Glomerular endothelial cell (primary cell): ENCODE measurements around the gene POU5F1. TPM values are rescaled to one million over a fixed set of nuclear protein-coding genes. Genes with fewer than 3 reads are reported as not detected.
"Not testable (repeated sequence)": the region's sequence is repeated elsewhere in the genome, so short reads cannot be mapped to it uniquely, and the experiment has no call there.

Source experiments
- DNase-seq: peaks from one replicate; pipeline ENCODE4 v3.0.0-alpha.2; 2011; ENCODE audit warnings: low read depth, low spot score; ENCODE audit errors: extremely low read depth
- total RNA-seq: library from RNA; depleted of rRNA; stranded (reverse); fragments of >200 nt; gene quantifications from 2 replicates; pipeline ENCODE4 v1.2.3, GENCODE V29; 2015

The POU5F1 gene
- total RNA-seq, result not detected in 2 replicates

- no peak for DNase-seq
Observed at GRCh38 chr6:31170600-31170881, at the start of gene POU5F1. Gene POU5F1 (minus strand): TSS chr6:31170682. CDS start chr6:31170620, 62 bp downstream.

DNA sequence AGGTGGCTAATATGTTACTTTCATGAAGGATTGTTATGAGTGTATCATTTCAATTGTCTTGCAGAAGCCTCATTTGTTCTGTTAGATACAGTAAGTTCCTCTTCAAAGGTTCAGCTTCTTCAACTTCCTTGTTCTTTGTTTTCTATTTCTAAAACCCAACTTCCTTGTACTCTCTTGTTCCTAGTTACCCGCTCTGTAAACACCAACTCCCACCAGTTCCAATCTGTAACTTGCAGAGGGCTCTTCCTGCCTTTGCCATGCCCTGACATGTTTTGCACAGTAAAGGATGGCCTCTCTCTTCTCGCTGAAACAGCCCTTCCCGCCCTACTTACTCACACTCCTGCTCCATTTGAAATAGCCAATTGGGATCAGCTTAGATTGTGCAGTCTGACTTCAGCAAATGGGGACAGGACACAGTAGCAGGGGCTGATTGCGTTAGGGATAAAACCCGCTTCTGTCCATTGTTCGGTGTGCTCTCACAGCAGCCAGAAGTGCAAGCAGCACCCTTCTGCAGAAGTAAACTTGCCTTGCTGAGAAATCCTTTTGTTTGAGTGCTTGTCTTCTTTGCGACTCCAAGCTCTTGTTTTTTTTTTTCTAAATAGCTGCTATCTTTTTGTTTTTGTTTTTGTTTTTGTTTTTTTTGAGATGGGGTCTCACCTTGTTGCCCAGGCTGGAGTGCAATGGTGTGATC lies 45.9 kb upstream of the POU5F1 start:
- no peak for DNase-seq

- DNase-seq, result not testable (repeated sequence)
Observed at GRCh38 chr6:31215216-31215615, 44.7 kb upstream of the POU5F1 start.

DNA sequence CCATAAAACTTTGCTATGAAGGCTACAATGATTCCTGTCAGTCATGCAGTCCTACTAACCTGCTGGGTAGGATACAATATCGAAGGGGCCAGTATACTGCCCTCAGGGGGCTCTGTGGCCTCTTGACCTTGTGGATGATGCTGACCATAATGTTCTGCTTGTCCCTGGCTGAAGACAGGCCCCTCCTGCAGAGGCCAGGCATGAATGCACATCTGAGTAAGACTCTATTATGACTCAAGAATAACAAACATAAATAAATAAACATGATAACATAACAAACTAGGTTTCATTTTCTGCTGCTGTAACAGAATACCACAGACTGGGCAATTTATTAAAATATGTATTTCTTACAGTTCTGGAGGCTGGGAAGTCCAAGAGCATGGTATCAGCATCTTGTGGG lies 44.0 kb upstream of the POU5F1 start:
- DNase-seq, result no peak

DNA sequence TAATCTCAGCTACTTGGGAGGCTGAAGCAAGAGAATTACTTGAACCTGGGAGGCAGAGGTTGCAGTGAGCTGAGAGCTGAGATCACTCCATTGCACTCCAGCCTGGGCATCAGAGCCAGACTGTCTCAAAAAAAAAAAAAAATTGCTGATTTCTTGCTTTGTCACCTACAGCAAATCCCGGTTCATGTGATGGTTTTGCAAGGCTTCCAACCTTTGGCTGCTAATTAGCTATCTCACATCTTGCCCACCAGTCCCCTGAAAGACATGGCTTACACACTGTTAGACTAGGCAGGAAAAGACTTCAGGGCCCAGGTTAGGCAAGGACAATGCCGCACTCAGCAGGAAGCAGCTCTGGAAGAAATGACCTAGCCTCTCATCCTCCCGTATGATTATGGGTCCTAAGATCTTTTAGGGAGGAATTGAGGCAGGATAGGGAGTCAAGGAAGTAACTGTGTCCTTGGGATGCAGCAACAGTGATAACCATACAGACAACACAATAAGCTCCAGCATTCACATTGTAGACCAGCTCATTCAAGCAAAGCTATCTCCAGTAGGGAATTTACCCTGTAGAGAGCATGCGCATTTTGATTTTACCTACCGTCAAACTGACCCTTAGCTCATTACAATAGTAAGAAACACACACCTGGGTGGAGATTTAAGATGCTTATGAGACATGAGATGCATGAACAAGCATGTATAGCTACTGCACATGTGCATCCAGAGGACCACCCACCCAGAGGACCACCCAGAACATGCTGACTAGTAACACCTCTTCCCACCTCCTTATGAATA lies 40.5 kb upstream of the POU5F1 start:
- no peak for DNase-seq

GRCh38 chr6:31210123-31210522 lies 39.6 kb upstream of the POU5F1 start:
- no peak for DNase-seq

- DNase-seq, result no peak
Observed at GRCh38 chr6:31209137-31209536, 38.7 kb upstream of the POU5F1 start.

GRCh38 chr6:31208506-31208905 lies 38.0 kb upstream of the POU5F1 start:
- DNase-seq, result no peak

DNA sequence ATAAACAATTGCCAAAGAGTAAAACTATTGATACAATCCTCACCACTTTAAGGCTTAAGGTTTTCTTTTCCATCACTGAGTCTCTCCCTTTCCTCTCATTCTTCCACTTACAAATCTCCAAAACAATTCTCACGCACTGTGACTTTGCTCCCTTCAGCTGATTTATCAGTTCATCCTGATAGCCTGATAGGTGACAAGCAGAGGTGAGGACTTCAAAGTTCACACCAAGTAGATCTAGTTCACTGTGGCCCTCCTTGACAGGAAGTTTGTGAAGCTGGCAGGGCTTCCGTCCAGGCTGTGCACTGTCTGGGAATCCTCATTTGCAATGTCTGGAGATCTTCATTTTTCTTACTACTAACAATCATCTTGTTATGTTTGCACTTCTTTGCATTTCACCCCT lies 35.2 kb upstream of the POU5F1 start:
- no peak for DNase-seq

- DNase-seq, result no peak
Observed at GRCh38 chr6:31204751-31205145, 34.3 kb upstream of the POU5F1 start.

DNA sequence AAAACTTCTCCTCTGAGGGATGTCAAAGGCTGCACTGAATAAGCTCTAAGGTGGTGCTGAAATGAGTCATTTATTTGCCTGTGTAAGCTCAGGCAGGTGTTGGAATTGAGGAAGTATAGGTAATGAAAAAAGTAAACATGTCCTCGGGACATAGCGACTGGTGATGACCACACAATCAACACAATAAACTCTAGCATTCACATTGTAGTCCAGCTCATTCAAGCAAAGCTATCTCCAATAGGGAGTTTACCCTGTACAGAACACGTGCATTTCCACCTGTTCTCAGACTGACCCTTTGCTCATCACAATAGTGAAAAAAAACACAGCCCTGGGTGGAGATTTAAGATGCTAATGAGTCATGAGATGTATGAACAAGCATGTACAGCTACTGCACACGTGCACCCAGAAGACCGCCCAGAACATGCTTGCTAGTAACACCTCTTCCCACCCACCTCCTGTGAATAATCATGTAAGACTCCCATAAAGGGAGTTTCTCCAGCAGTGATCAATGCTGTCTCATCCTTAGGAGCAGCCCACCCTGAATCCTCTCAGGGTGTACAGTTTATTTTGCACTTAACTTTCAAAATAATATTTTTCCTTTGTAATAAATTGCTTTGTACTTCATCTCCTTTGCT lies 33.0 kb upstream of the POU5F1 start:
- DNase-seq, result no peak

DNA sequence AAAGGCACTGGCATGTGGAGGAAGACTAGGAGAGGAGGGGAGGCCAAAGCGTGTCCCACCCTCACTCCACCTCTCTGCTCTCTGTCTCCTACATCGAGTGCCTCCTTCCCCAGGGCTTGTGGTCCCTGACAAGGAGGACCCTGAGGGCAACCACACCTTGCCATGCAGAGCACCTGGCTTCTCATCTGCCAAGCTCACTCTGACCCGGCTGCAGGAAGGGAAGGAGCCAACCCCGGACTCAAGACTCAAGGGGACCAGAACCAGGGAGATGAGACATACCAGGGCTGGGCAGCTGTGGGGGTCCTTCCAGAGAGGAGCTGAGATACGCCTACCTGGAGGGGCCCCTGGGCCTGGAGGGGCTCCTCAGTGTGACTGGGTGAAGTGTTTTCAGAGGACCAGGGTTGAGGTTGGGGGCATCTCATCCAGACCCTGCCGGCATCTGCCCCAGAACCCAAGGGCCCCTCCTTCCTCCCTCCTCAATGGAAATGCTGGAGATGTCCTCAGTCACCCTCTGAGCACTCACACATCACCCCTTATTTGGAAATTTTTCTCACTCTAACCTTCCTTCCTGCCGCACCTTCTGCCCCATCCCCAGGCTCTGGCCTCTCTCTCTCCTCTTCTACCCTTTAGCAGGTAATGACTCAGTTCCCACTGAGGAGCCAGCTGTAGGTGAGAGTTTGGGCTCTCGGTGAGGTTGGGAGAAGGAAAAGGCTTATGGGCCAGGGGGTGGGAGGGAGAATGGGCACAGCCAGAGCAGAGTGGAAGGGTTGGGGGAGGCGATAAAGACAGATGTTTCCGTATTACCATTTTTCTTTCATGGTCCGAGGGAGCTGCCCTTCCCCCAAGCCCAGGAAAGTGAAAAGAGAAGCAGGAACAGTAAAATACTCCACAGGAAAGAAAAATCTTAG lies 32.0 kb upstream of the POU5F1 start:
- no peak for DNase-seq

- DNase-seq, result not testable (repeated sequence)
Observed at GRCh38 chr6:31199105-31199452, 28.6 kb upstream of the POU5F1 start.

GRCh38 chr6:31197559-31198305 lies 27.2 kb upstream of the POU5F1 start:
- peak; percentile 22 for DNase-seq

GRCh38 chr6:31196251-31197022 lies 26.0 kb upstream of the POU5F1 start:
- DNase-seq, result not testable (repeated sequence)

DNA sequence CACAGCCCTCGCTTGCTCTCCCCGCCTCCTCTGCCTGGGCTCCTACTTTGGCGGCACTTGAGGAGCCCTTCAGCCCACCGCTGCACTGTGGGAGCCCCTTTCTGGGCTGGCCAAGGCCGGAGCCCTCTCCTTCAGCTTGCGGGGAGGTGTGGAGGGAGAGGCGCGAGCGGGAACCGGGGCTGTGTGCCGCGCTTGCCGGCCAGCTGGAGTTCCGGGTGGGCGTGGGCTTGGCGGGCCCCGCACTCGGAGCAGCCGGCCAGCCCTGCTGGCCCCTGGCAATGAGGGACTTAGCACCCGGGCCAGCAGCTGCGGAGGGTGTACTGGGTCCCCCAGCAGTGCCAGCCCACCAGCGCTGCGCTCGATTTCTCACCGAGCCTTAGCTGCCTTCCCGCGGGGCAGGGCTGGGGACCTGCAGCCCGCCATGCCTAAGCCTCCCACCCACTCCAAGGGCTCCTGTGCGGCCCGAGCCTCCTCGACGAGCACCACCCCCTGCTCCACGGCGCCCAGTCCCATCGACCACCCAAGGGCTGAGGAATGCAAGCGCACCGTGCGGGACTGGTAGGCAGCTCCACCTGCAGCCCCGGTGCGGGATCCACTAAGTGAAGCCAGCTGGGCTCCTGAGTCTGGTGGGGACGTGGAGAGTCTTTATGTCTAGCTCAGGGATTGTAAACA lies 25.0 kb upstream of the POU5F1 start:
- not testable (repeated sequence) for DNase-seq

DNA sequence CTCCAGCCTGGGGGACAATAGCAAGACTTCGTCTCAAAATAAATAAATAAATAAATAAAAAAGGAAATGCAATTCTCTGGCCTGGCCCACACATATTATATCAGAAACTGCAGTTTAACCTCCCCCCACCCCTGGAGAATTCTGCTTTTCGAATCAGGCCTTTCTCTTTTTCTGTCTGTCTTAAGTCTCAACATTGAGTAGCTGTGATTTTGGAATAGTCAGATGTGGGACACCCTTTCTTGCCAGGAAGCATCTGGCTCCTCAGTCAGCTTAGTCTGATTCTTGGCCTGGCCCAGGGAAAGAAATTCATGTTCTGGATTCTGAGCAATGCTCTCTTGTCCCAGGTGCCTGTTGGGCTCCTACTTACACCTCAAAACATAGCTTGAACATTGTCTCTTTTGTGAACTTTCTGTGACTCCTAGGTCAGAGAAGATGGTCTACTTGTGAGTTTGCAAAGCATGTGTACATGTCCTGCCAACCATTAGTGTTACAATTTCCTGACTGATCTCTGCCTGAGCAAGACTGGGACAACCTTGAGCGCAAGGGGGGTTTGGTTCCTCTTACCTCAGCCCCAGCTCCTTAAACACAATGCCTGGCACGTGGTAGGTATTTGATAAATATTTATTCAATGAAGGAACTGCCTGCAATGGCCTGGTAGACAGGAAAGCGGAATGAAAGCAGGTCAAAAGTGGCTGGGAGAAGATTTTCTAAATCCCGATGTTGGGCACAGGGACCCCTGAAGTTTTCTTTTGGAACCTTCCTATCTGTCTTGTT lies 23.8 kb upstream of the POU5F1 start:
- no peak for DNase-seq

GRCh38 chr6:31193206-31193605 lies 22.7 kb upstream of the POU5F1 start:
- no peak for DNase-seq
